SK-N-SH (cell line): Measurements from ENCODE around the gene AGTRAP.

ENCODE experiments used
- EZH2phosphoT487 ChIP-seq: fragments of 200-600 bp; sonication (generic); IDR thresholded peaks from 2 replicates; pipeline ENCODE4 v1.6.1; 2017; ENCODE audit warnings: low read depth, mixed run types, mild to moderate bottlenecking, antibody characterized with exemption, moderate library complexity, borderline replicate concordance
- MXI1 ChIP-seq: IDR thresholded peaks from 2 replicates; pipeline ENCODE4 v1.6.1; 2012; ENCODE audit warnings: mild to moderate bottlenecking, low read depth, low read length, improper control_type of control experiment
- RFX5 ChIP-seq: IDR thresholded peaks from 2 replicates; pipeline ENCODE4 v1.6.1; 2012; ENCODE audit warnings: mild to moderate bottlenecking, improper control_type of control experiment, low read length
- TAF1 ChIP-seq: IDR thresholded peaks from 2 replicates; pipeline ENCODE4 v1.6.1; 2012; ENCODE audit warnings: low read depth, mild to moderate bottlenecking, low read length, moderate library complexity, borderline replicate concordance
- TEAD4 ChIP-seq: IDR thresholded peaks from 2 replicates; pipeline ENCODE4 v1.4.0; 2012; ENCODE audit warnings: mild to moderate bottlenecking, borderline replicate concordance; ENCODE audit not compliant: insufficient read depth
- USF2 ChIP-seq: fragments of 150-350 bp; IDR thresholded peaks from 2 replicates; pipeline ENCODE4 v1.6.1; 2017; ENCODE audit warnings: antibody characterized with exemption, low read length, low read depth, borderline replicate concordance
- TF ChIP-seq, protein P1 (sequence below): fragments of 200-600 bp; sonication (generic); IDR thresholded peaks from 2 replicates; pipeline ENCODE4 v1.6.1; 2017; ENCODE audit warnings: antibody characterized with exemption, mild to moderate bottlenecking, moderate library complexity
- TF ChIP-seq, protein P2 (sequence below): IDR thresholded peaks from 2 replicates; pipeline ENCODE4 v1.6.1; 2012; ENCODE audit warnings: mild to moderate bottlenecking, low read depth, low read length, moderate library complexity

- TF ChIP-seq TAF1 = no peak
- TF ChIP-seq RFX5 = no peak
- no peak for TF ChIP-seq TEAD4
- no peak for TF ChIP-seq EZH2phosphoT487
- TF ChIP-seq, protein P1, sequence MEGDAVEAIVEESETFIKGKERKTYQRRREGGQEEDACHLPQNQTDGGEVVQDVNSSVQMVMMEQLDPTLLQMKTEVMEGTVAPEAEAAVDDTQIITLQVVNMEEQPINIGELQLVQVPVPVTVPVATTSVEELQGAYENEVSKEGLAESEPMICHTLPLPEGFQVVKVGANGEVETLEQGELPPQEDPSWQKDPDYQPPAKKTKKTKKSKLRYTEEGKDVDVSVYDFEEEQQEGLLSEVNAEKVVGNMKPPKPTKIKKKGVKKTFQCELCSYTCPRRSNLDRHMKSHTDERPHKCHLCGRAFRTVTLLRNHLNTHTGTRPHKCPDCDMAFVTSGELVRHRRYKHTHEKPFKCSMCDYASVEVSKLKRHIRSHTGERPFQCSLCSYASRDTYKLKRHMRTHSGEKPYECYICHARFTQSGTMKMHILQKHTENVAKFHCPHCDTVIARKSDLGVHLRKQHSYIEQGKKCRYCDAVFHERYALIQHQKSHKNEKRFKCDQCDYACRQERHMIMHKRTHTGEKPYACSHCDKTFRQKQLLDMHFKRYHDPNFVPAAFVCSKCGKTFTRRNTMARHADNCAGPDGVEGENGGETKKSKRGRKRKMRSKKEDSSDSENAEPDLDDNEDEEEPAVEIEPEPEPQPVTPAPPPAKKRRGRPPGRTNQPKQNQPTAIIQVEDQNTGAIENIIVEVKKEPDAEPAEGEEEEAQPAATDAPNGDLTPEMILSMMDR = no peak
- TF ChIP-seq, protein P2, sequence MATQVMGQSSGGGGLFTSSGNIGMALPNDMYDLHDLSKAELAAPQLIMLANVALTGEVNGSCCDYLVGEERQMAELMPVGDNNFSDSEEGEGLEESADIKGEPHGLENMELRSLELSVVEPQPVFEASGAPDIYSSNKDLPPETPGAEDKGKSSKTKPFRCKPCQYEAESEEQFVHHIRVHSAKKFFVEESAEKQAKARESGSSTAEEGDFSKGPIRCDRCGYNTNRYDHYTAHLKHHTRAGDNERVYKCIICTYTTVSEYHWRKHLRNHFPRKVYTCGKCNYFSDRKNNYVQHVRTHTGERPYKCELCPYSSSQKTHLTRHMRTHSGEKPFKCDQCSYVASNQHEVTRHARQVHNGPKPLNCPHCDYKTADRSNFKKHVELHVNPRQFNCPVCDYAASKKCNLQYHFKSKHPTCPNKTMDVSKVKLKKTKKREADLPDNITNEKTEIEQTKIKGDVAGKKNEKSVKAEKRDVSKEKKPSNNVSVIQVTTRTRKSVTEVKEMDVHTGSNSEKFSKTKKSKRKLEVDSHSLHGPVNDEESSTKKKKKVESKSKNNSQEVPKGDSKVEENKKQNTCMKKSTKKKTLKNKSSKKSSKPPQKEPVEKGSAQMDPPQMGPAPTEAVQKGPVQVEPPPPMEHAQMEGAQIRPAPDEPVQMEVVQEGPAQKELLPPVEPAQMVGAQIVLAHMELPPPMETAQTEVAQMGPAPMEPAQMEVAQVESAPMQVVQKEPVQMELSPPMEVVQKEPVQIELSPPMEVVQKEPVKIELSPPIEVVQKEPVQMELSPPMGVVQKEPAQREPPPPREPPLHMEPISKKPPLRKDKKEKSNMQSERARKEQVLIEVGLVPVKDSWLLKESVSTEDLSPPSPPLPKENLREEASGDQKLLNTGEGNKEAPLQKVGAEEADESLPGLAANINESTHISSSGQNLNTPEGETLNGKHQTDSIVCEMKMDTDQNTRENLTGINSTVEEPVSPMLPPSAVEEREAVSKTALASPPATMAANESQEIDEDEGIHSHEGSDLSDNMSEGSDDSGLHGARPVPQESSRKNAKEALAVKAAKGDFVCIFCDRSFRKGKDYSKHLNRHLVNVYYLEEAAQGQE = no peak
- no peak for TF ChIP-seq MXI1
- TF ChIP-seq USF2 = no peak
Measured at GRCh38 chr1:11788549-11789053, 52.7 kb downstream of the AGTRAP start.
